Bronchial epithelial cell (primary cell): ENCODE results near the gene BEGAIN. TPM values are rescaled to one million over a fixed set of nuclear protein-coding genes. Genes with fewer than 3 reads are reported as not detected.

Experiments
- DNase-seq: peaks from one replicate; pipeline ENCODE4 v3.0.0-alpha.2; 2010; ENCODE audit warnings: low read depth
- FAIRE-seq: peaks from 2 replicates; lab custom pipeline; 2011; peaks lifted over from hg19 to GRCh38; lab: Jason Lieb, UNC
- H3K27me3 ChIP-seq: 2 replicates; pipeline ENCODE4 v1.5.1; 2011; ENCODE audit warnings: low read length; ENCODE audit not compliant: control insufficient read depth, insufficient read depth
- H3K36me3 ChIP-seq: 2 replicates; pipeline ENCODE4 v1.5.1; 2011; ENCODE audit warnings: low read length; ENCODE audit not compliant: control insufficient read depth, insufficient read depth
- H3K4me3 ChIP-seq: 2 replicates; pipeline ENCODE4 v1.5.1; 2011; ENCODE audit warnings: mild to moderate bottlenecking, low read depth, low read length, control low read depth
- CTCF ChIP-seq: IDR thresholded peaks from 2 replicates; pipeline ENCODE4 v1.5.1; 2011; ENCODE audit warnings: mild to moderate bottlenecking, moderate library complexity, low read length, control low read depth, inconsistent platforms; ENCODE audit not compliant: insufficient read depth, severe bottlenecking
- total RNA-seq: library from RNA; depleted of rRNA; stranded (reverse); fragments of >200 nt; gene quantifications from 2 replicates; pipeline ENCODE4 v1.2.1, GENCODE V29; 2014

Gene BEGAIN
- total RNA-seq, 1 donor from 2014 or later, result 1.1 TPM

DNA sequence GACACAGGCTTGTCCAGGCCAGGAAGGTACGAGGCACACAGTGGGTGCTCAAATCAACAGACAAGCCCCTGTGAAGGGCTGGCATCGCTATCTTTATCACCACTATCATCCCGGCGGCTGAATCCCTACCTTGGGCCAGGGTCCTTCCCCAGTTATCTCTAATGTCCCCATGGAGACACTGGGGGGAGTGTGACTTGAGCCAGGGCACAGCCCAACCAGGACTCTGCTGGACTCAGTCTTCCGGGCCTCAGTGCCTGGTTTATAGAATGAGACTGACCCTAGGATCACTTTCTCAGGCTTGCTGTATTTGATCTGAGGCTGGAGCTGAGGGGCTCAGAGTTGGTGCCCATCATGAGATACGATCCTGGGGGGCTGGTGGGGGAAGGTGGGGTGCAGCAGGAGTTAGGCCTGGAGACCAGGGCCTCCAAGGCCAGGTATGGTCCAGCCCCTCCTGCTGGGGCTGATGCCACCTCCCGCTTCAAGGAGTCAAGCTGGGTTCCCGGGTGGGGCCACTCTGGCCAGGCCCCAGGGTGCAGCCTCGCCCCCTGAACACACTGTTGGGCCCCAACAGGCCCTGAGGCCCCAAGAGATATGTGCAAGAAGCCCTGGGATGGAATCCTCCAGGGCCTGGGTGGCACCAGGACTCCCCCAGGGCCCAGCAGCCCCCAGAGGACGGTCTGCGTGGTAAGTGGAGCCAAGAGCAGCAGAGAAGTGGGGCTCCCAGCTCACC lies 11.8 kb downstream of the BEGAIN start:
- no peaks in the 10 kb centered on the region for H3K36me3 ChIP-seq
- no peak for TF ChIP-seq CTCF
- peaks cover 9% of the 10 kb centered on the region for H3K27me3 ChIP-seq
- FAIRE-seq (peak; percentile 47), DNase-seq (no peak)
- no peak overlapping the region for H3K4me3 ChIP-seq

DNA sequence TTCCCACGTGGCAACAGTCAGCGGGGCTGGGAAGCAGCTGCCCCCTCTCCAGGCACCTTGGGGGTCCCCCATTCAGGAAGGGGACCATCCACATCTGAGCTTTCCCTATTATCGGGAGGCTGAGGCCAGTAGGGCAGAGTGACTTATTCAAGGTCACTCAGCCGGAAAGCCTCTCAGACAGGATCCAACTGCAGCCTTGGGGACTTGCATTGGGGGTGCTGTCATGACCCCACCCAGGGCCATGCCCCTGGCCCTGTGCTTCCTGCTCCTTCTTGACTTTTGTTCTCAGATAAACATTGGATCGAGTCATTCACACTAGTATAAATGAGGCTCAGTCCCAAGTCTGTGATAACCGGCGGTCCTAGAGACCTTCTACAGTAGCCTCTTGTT lies 12.6 kb downstream of the BEGAIN start:
- no peak for TF ChIP-seq CTCF
- H3K4me3 ChIP-seq, result no peak overlapping the region
- DNase-seq (no peak), FAIRE-seq (no peak)
- no peaks in the 10 kb centered on the region for H3K36me3 ChIP-seq
- peaks cover 12% of the 10 kb centered on the region for H3K27me3 ChIP-seq

DNA sequence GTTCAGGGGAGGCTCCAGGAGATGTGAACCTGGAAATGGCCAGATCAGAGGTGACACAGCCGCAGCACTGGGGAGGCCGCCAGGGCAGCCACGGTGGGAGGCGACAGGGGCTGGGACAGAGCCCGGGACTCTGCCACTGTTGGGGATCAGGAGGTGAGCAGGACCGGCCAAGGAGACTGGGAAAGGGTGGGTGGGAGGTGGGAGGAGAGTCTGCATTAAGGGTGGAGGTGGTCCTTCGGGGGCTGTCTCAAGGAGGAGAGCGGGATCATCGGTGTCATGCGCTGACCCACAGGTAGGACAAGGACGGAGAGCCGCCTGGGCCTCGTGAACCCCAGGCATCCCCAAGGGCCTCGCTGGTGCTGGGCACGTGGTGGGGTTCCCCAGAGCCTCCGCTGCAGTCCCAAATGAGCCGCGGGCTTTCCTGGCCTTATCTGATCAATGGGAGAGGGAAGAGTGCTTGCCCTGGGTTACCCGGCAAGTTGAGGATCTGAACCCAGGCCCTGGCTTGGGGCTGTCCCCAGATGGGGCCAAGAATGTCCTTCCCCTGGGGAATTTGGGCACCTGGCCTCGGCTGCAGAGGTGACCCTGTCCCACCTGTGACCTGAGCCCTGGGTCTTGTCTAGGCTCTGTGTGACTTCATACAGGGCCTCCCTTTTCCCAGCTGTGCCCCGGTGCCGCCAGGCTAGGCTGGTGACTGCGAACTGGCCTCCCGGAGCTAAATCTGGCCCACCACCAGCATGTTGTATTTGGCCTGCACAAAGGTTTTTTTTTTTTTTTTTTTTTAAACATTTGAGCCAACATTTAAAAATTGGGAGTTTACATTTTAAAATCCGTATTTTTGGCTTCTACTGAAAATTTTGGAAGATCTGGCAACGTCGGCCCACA lies 13.2 kb downstream of the BEGAIN start:
- FAIRE-seq (no peak), DNase-seq (no peak)
- Histone ChIP-seq H3K36me3 (no peaks in the 10 kb centered on the region), H3K27me3 (peaks cover 18% of the 10 kb centered on the region), H3K4me3 (no peak overlapping the region)
- no peak for TF ChIP-seq CTCF

GRCh38 chr14:100573002-100573756 lies 14.0 kb downstream of the BEGAIN start:
- no peak for FAIRE-seq

GRCh38 chr14:100572543-100572942 lies 14.7 kb downstream of the BEGAIN start:
- FAIRE-seq, result no peak
- H3K4me3 ChIP-seq, result no peak overlapping the region
- H3K27me3 ChIP-seq, result peaks cover 22% of the 10 kb centered on the region

More at GRCh38 chr14:100573002-100573756, 14.0 kb downstream of the BEGAIN start:
- H3K27me3 ChIP-seq, result peaks cover 21% of the 10 kb centered on the region
- TF ChIP-seq CTCF, result no peak
- DNase-seq, result no peak
- H3K4me3 ChIP-seq, result no peak overlapping the region
- no peaks in the 10 kb centered on the region for H3K36me3 ChIP-seq

More at GRCh38 chr14:100572543-100572942, 14.7 kb downstream of the BEGAIN start:
- no peaks in the 10 kb centered on the region for H3K36me3 ChIP-seq
- TF ChIP-seq CTCF, result no peak
- DNase-seq, result no peak
